GM04504 (cell line): Measurements from ENCODE around the gene PUSL1.
A peak's percentile ranks its signal among the peaks of the same experiment; 100 is the strongest.

Experiments used
- DNase-seq: peaks from one replicate; pipeline ENCODE4 v3.0.0-alpha.2; 2012; ENCODE audit warnings: low read depth

Gene PUSL1

GRCh38 chr1:1295154-1295923 is 13.1 kb upstream of the PUSL1 start:
- no peak for DNase-seq

GRCh38 chr1:1296070-1297061 is 12.0 kb upstream of the PUSL1 start:
- no peak for DNase-seq

- DNase-seq, result no peak
These were observed 10.5 kb upstream of the PUSL1 start for GRCh38 chr1:1297802-1298424.

- DNase-seq, result no peak
These were observed 9.3 kb upstream of the PUSL1 start for GRCh38 chr1:1298861-1299685.

GRCh38 chr1:1299686-1300351 is 8.6 kb upstream of the PUSL1 start:
- no peak for DNase-seq

GRCh38 chr1:1300352-1300739 is 8.1 kb upstream of the PUSL1 start:
- DNase-seq, result no peak

GRCh38 chr1:1302006-1302430 is 6.4 kb upstream of the PUSL1 start:
- DNase-seq, result no peak

- no peak for DNase-seq
These were observed 5.4 kb upstream of the PUSL1 start for GRCh38 chr1:1302951-1303509.

GRCh38 chr1:1303736-1304135 is 4.7 kb upstream of the PUSL1 start:
- no peak for DNase-seq

GRCh38 chr1:1304331-1305299 is 3.8 kb upstream of the PUSL1 start:
- DNase-seq, result peak; percentile 65

- DNase-seq, result peak; percentile 58
These were observed 2.9 kb upstream of the PUSL1 start for GRCh38 chr1:1305300-1306069.

- no peak for DNase-seq
These were observed 2.2 kb upstream of the PUSL1 start for GRCh38 chr1:1306070-1306660.

GRCh38 chr1:1306661-1307260 is 1.6 kb upstream of the PUSL1 start:
- DNase-seq, result no peak

- DNase-seq, result no peak
These were observed 1.0 kb upstream of the PUSL1 start for GRCh38 chr1:1307261-1307922.

GRCh38 chr1:1308756-1309250 is 406 bp downstream of the PUSL1 start:
- DNase-seq, result no peak

- no peak for DNase-seq
These were observed 1.1 kb downstream of the PUSL1 start for GRCh38 chr1:1309251-1310108.

- no peak for DNase-seq
These were observed 1.6 kb downstream of the PUSL1 start for GRCh38 chr1:1310109-1310385.
